Caco-2 (cell line): Measurements from ENCODE around the gene ZSCAN26. TPM values are rescaled to one million over a fixed set of nuclear protein-coding genes. Genes with fewer than 3 reads are reported as not detected.
A peak's percentile ranks its signal among the peaks of the same experiment; 100 is the strongest.

Source experiments
- BruUV-seq: library from RNA; stranded (reverse); fragments of 400-500 nt; replicated peaks from 2 replicates; lab custom pipeline; 2021; lab: Mats Ljungman, UMichigan
- CTCF ChIA-PET: fragments of 300-600 bp; sonication (Branson Sonifier 250); formaldehyde crosslinking; loops from one replicate; lab custom pipeline; 2022; ENCODE audit warnings: antibody characterized with exemption; lab: Charles Lee
- POLR2A ChIA-PET: fragments of 300-600 bp; sonication (Branson Sonifier 250); formaldehyde crosslinking; loops from one replicate; lab custom pipeline; 2022; ENCODE audit warnings: antibody characterized with exemption; lab: Charles Lee
- DNase-seq, 2 experiments: peaks; one replicate each; pipeline versions ENCODE4 v3.0.0 to v3.0.0-alpha.2; 2020 to 2022
- H3K27me3 ChIP-seq: replicated peaks from 2 replicates; pipeline ENCODE4 v1.6.0; 2011; ENCODE audit warnings: low read length; ENCODE audit not compliant: control insufficient read depth, insufficient read depth
- H3K36me3 ChIP-seq: 2 replicates; pipeline ENCODE4 v1.5.1; 2011; ENCODE audit warnings: low read length; ENCODE audit not compliant: control insufficient read depth, insufficient read depth
- H3K4me1 ChIP-seq: fragments of 250-450 bp; sonication (Bioruptor Pico); 2 replicates; pipeline ENCODE4 v1.5.1; 2020; ENCODE audit warnings: mild to moderate bottlenecking
- H3K4me3 ChIP-seq: 2 replicates; pipeline ENCODE4 v1.5.1; 2011; ENCODE audit warnings: low read depth, mild to moderate bottlenecking, control low read depth, low read length
- H3K9me3 ChIP-seq: fragments of 250-450 bp; sonication (Bioruptor Pico); 2 replicates; pipeline ENCODE4 v1.5.1; 2020; ENCODE audit warnings: mild to moderate bottlenecking, moderate library complexity
- H3K27ac Mint-ChIP-seq: one replicate; pipeline ENCODE4 v1.8.0; 2022; ENCODE audit warnings: mixed read lengths; ENCODE audit not compliant: unreplicated experiment
- H3K27me3 Mint-ChIP-seq: one replicate; pipeline ENCODE4 v1.8.0; 2022; ENCODE audit warnings: mixed read lengths; ENCODE audit not compliant: insufficient read depth, unreplicated experiment
- H3K36me3 Mint-ChIP-seq: one replicate; pipeline ENCODE4 v1.8.0; 2022; ENCODE audit warnings: mild to moderate bottlenecking, mixed read lengths; ENCODE audit not compliant: insufficient read depth, unreplicated experiment
- H3K4me1 Mint-ChIP-seq: one replicate; pipeline ENCODE4 v1.8.0; 2022; ENCODE audit warnings: low read depth, mixed read lengths; ENCODE audit not compliant: unreplicated experiment
- H3K4me3 Mint-ChIP-seq: one replicate; pipeline ENCODE4 v1.8.0; 2022; ENCODE audit warnings: mild to moderate bottlenecking, moderate library complexity, mixed read lengths; ENCODE audit not compliant: unreplicated experiment
- H3K9me3 Mint-ChIP-seq: one replicate; pipeline ENCODE4 v1.8.0; 2022; ENCODE audit warnings: mixed read lengths; ENCODE audit not compliant: unreplicated experiment
- CTCF ChIP-seq, 2 experiments: fragments of 200-600 bp in 1 of 2; IDR thresholded peaks; 1 replicate in 1 of 2; 2 replicates in 1 of 2; pipeline versions ENCODE4 v1.5.1 to v1.8.0; 2011 to 2022; ENCODE audit warnings: antibody characterized with exemption in 1 of 2, control low read depth in 1 of 2, inconsistent platforms in 1 of 2, low read depth in 1 of 2, low read length in 1 of 2, mild to moderate bottlenecking in 1 of 2, moderate library complexity in 1 of 2; ENCODE audit not compliant: insufficient read depth in 1 of 2, severe bottlenecking in 1 of 2, unreplicated experiment in 1 of 2
- intact Hi-C: fragments of 100-400 bp; cut with micrococcal nuclease; formaldehyde crosslinking; loops from one replicate; pipeline ENCODE4 v1.10.0; 2022; ENCODE audit not compliant: unreplicated experiment
- total RNA-seq: library from RNA; stranded (reverse); gene quantifications from 2 replicates; pipeline ENCODE4 v1.2.3, GENCODE V29; 2022

Gene ZSCAN26
- total RNA-seq, 1 experiment from 2014 or later, result 7.2 TPM

- Histone ChIP-seq H3K4me1 (peaks cover 4% of the 10 kb centered on the region; the same call in 1 of the 2 replicates), H3K27me3 (no peaks in the 10 kb centered on the region), H3K36me3 (no peaks in the 10 kb centered on the region), H3K9me3 (no peaks in the 10 kb centered on the region), H3K4me3 (peak within 1 kb of the TSS; percentile 71)
- no peak for TF ChIP-seq CTCF (IDR thresholded peaks at IDR 0.05; ENCODE audit: insufficient read depth in 1 of 2, low read depth in 1 of 2, low read length in 1 of 2, severe bottlenecking in 1 of 2, unreplicated experiment in 1 of 2)
- ChIA-PET POLR2A (interaction anchor here (0.7 to 1.2 kb wide), 4 partner anchors 15 to 1075 kb away, joined by 3 to 7 read pairs (median 3); partner anchors contain the start of genes ZSCAN26 and ZSCAN31), CTCF (interaction anchor here (0.6 to 1.0 kb wide), 4 partner anchors 14 to 172 kb away, joined by 4 to 5 read pairs (median 4); partner anchors contain the start of genes ZNF165 and ZSCAN26)
- no TSS peak for BruUV-seq
- Mint-ChIP-seq H3K4me3 (peak within 1 kb of the TSS; percentile 95), H3K27ac (peak within 1 kb of the TSS; percentile 82), H3K27me3 (no peaks in the 10 kb centered on the region), H3K36me3 (peaks cover 17% of the 10 kb centered on the region), H3K9me3 (no peaks in the 10 kb centered on the region), H3K4me1 (peaks cover 8% of the 10 kb centered on the region)
- intact Hi-C loops, result loop anchor here (1.0 kb wide), 5 partner anchors 15 to 131 kb away; partner anchors contain the start of genes PGBD1, ZSCAN26 and ZSCAN9
- DNase-seq, result peak; percentile 87 to 88
Measured at GRCh38 chr6:28252009-28252975, 14.7 kb upstream of the ZSCAN26 start, which contains the start of gene ZKSCAN4. Gene ZKSCAN4, minus strand, starts transcription at chr6:28252269. Its CDS starts 289 bp downstream, at chr6:28251980.

DNA sequence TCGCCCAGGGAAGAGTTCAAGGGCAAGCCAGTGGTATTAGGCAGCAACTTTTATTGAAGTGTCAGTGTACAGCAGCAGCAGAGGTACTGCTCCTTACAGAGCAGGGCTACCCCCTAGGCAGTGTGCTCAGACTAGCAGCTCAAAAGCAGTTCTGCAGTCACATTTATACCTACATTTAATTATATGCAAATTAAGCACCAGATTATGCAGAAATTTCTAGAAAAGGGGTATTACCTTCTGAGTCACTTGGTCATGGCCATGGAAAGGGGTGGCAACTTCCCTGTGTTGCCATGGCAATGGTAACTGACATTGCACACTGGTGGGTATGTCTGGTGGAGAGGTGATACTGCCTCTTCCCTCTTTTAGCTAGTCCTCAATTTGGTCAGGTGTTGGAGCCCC is 12.8 kb upstream of the ZSCAN26 start:
- no peak for TF ChIP-seq CTCF (IDR thresholded peaks at IDR 0.05; ENCODE audit: insufficient read depth in 1 of 2, low read depth in 1 of 2, low read length in 1 of 2, severe bottlenecking in 1 of 2, unreplicated experiment in 1 of 2)
- Histone ChIP-seq H3K36me3 (no peaks in the 10 kb centered on the region), H3K9me3 (no peaks in the 10 kb centered on the region), H3K4me1 (peaks cover 4% of the 10 kb centered on the region; the same call in 1 of the 2 replicates), H3K4me3 (no peak overlapping the region), H3K27me3 (no peaks in the 10 kb centered on the region)
- no TSS peak for BruUV-seq
- Mint-ChIP-seq H3K4me3 (no peak overlapping the region), H3K27me3 (peaks cover 6% of the 10 kb centered on the region), H3K27ac (no peak overlapping the region), H3K4me1 (peaks cover 8% of the 10 kb centered on the region), H3K9me3 (no peaks in the 10 kb centered on the region), H3K36me3 (peaks cover 6% of the 10 kb centered on the region)
- intact Hi-C loops, result no loop called here
- no peak for DNase-seq
- ChIA-PET CTCF (no interaction called here), POLR2A (no interaction called here)

- Histone ChIP-seq H3K4me3 (no peak overlapping the region), H3K36me3 (no peaks in the 10 kb centered on the region), H3K27me3 (no peaks in the 10 kb centered on the region), H3K9me3 (no peaks in the 10 kb centered on the region), H3K4me1 (peaks cover 4% of the 10 kb centered on the region; the same call in 1 of the 2 replicates)
- H3K36me3 Mint-ChIP-seq, result peaks cover under 1% of the 10 kb centered on the region
- intact Hi-C loops, result no loop called here
- H3K27me3 Mint-ChIP-seq, result peaks cover 17% of the 10 kb centered on the region
- no TSS peak for BruUV-seq
- CTCF ChIA-PET, result no interaction called here
- DNase-seq, result no peak
- no peak overlapping the region for H3K27ac Mint-ChIP-seq
- no peaks in the 10 kb centered on the region for H3K9me3 Mint-ChIP-seq
- no peak overlapping the region for H3K4me3 Mint-ChIP-seq
- no peak for TF ChIP-seq CTCF (IDR thresholded peaks at IDR 0.05; ENCODE audit: insufficient read depth in 1 of 2, low read depth in 1 of 2, low read length in 1 of 2, severe bottlenecking in 1 of 2, unreplicated experiment in 1 of 2)
- peaks cover 8% of the 10 kb centered on the region for H3K4me1 Mint-ChIP-seq
- POLR2A ChIA-PET, result no interaction called here
Measured at GRCh38 chr6:28257042-28257441, 9.9 kb upstream of the ZSCAN26 start.
